Thyroid gland (tissue), 4 donors: Measurements from ENCODE around the gene LUZP2.

Source experiments
- CTCF ChIP-seq, 6 experiments: fragments of 200-600 bp in 3 of 6; fragments of 450-650 bp in 3 of 6; sonication (generic) in 3 of 6; IDR thresholded peaks; one replicate each; pipeline ENCODE4 v1.5.1; 2016 to 2019; ENCODE audit warnings: antibody characterized with exemption in 6 of 6, mild to moderate bottlenecking in 2 of 6, inconsistent platforms in 1 of 6, moderate library complexity in 1 of 6
- POLR2A ChIP-seq, 2 donors: fragments of 450-650 bp; IDR thresholded peaks; one replicate each; pipeline ENCODE4 v1.6.1; 2017; ENCODE audit warnings: antibody characterized with exemption in 2 of 2, mild to moderate bottlenecking in 2 of 2, moderate library complexity in 1 of 2

GRCh38 chr11:24624432-24624831 is 127.6 kb downstream of the LUZP2 start:
- no peak for TF ChIP-seq CTCF (IDR thresholded peaks at IDR 0.05)
- TF ChIP-seq POLR2A (IDR thresholded peaks at IDR 0.05), result no peak
